Suprapubic skin (tissue), 4 donors: ENCODE measurements around the gene ZFYVE28. TPM values are rescaled to one million over a fixed set of nuclear protein-coding genes. Genes with fewer than 3 reads are reported as not detected.

Experiments used
- DNase-seq, 2 donors: peaks; one replicate each; pipeline ENCODE4 v3.0.0-alpha.2; 2019; ENCODE audit warnings: low spot score in 2 of 2
- H3K27ac ChIP-seq: fragments of 200-600 bp; sonication (generic); one replicate; pipeline ENCODE4 v1.5.1; 2019
- H3K27me3 ChIP-seq: fragments of 200-600 bp; sonication (generic); one replicate; pipeline ENCODE4 v1.5.1; 2019
- H3K36me3 ChIP-seq: fragments of 200-600 bp; sonication (generic); one replicate; pipeline ENCODE4 v1.5.1; 2019
- H3K4me1 ChIP-seq: fragments of 200-600 bp; sonication (generic); one replicate; pipeline ENCODE4 v1.5.1; 2019
- H3K4me3 ChIP-seq: fragments of 200-600 bp; sonication (generic); one replicate; pipeline ENCODE4 v1.5.1; 2019; ENCODE audit warnings: mild to moderate bottlenecking
- H3K9me3 ChIP-seq: fragments of 200-600 bp; sonication (generic); one replicate; pipeline ENCODE4 v1.5.1; 2019
- CTCF ChIP-seq, 2 donors: fragments of 200-600 bp in 1 of 2; fragments of 450-650 bp in 1 of 2; sonication (generic) in 1 of 2; IDR thresholded peaks; one replicate each; pipeline ENCODE4 v1.5.1; 2016 to 2019; ENCODE audit warnings: antibody characterized with exemption in 2 of 2, mild to moderate bottlenecking in 1 of 2, moderate library complexity in 1 of 2
- EP300 ChIP-seq: sonication (generic); formaldehyde crosslinking; IDR thresholded peaks from one replicate; pipeline ENCODE4 v1.6.1; 2017; ENCODE audit warnings: antibody characterized with exemption
- POLR2A ChIP-seq, 2 donors: fragments of 450-650 bp; IDR thresholded peaks; one replicate each; pipeline ENCODE4 v1.6.1; 2017; ENCODE audit warnings: antibody characterized with exemption in 2 of 2, mild to moderate bottlenecking in 2 of 2, moderate library complexity in 2 of 2
- POLR2AphosphoS5 ChIP-seq, 3 donors: sonication (generic); formaldehyde crosslinking; IDR thresholded peaks; one replicate each; pipeline ENCODE4 v1.6.1; 2017; ENCODE audit warnings: antibody characterized with exemption in 3 of 3
- WGBS: methylation state at CpG from one replicate; pipeline ENCODE4 v1.1.5; 2018; 5-methylcytosine and 5-hydroxymethylcytosine counted together
- total RNA-seq, 4 donors: library from RNA; depleted of rRNA; stranded (reverse); fragments of >200 nt; gene quantifications; one replicate each; pipeline ENCODE4 v1.1.0, GENCODE V29; 2016

ZFYVE28 gene
- total RNA-seq, 4 donors from 2014 or later, result 7.6 to 21.3 (median 9.9) TPM

GRCh38 chr4:2419814-2420213 lies 1.4 kb upstream of the ZFYVE28 start:
- no peaks in the 10 kb centered on the region for H3K36me3 ChIP-seq
- H3K9me3 ChIP-seq, result no peaks in the 10 kb centered on the region
- WGBS, result 65% methylated on average over 9 of the region's 9 CpGs
- H3K27ac ChIP-seq, result no peak overlapping the region
- H3K4me3 ChIP-seq, result no peak overlapping the region
- DNase-seq, result no peak
- H3K27me3 ChIP-seq, result peaks cover 26% of the 10 kb centered on the region
- TF ChIP-seq POLR2AphosphoS5 (IDR thresholded peaks at IDR 0.05) (no peak), EP300 (no peak), POLR2A (IDR thresholded peaks at IDR 0.05) (no peak), CTCF (IDR thresholded peaks at IDR 0.05) (no peak)
- peaks cover 30% of the 10 kb centered on the region for H3K4me1 ChIP-seq

- peaks cover 35% of the 10 kb centered on the region for H3K4me1 ChIP-seq
- TF ChIP-seq POLR2AphosphoS5 (IDR thresholded peaks at IDR 0.05) (peak in 2 of 3 donors; percentile 51 to 74), EP300 (no peak), POLR2A (IDR thresholded peaks at IDR 0.05) (no peak)
- H3K27me3 ChIP-seq, result peaks cover 26% of the 10 kb centered on the region
- peak within 1 kb of the TSS; percentile 43 for H3K27ac ChIP-seq
- DNase-seq, result peak; percentile 98
- WGBS, result under 1% methylated on average over 37 of the region's 94 CpGs
- H3K4me3 ChIP-seq, result peak within 1 kb of the TSS; percentile 71
- no peaks in the 10 kb centered on the region for H3K9me3 ChIP-seq
- H3K36me3 ChIP-seq, result no peaks in the 10 kb centered on the region
Measured at GRCh38 chr4:2418650-2419571, 466 bp upstream of the ZFYVE28 start, which contains the start of gene CFAP99. Gene CFAP99 (plus strand): TSS chr4:2418955.

GRCh38 chr4:2417226-2417764 lies 1.1 kb downstream of the ZFYVE28 start:
- DNase-seq, result no peak
- Histone ChIP-seq H3K36me3 (no peaks in the 10 kb centered on the region), H3K4me1 (peaks cover 51% of the 10 kb centered on the region), H3K27me3 (peaks cover 26% of the 10 kb centered on the region), H3K9me3 (no peaks in the 10 kb centered on the region), H3K4me3 (peak overlapping the region; percentile 71), H3K27ac (peak overlapping the region; percentile 65)
- TF ChIP-seq EP300 (no peak), POLR2AphosphoS5 (IDR thresholded peaks at IDR 0.05) (no peak), CTCF (IDR thresholded peaks at IDR 0.05) (no peak), POLR2A (IDR thresholded peaks at IDR 0.05) (no peak)
- 2% methylated on average over 9 of the region's 61 CpGs for WGBS

- Histone ChIP-seq H3K4me1 (peaks cover 57% of the 10 kb centered on the region), H3K9me3 (no peaks in the 10 kb centered on the region), H3K27ac (peak overlapping the region; percentile 65), H3K4me3 (peak overlapping the region; percentile 71), H3K36me3 (no peaks in the 10 kb centered on the region), H3K27me3 (peaks cover 23% of the 10 kb centered on the region)
- TF ChIP-seq POLR2A (IDR thresholded peaks at IDR 0.05) (no peak), CTCF (IDR thresholded peaks at IDR 0.05) (no peak), POLR2AphosphoS5 (IDR thresholded peaks at IDR 0.05) (no peak), EP300 (no peak)
- no peak for DNase-seq
- WGBS, result 9% methylated on average over 30 of the region's 55 CpGs
Measured at GRCh38 chr4:2416564-2417225, 1.8 kb downstream of the ZFYVE28 start.

GRCh38 chr4:2415881-2416563 lies 2.4 kb downstream of the ZFYVE28 start:
- Histone ChIP-seq H3K27me3 (peaks cover 19% of the 10 kb centered on the region), H3K9me3 (no peaks in the 10 kb centered on the region), H3K4me3 (peak overlapping the region; percentile 71), H3K36me3 (no peaks in the 10 kb centered on the region), H3K27ac (peak overlapping the region; percentile 65), H3K4me1 (peaks cover 63% of the 10 kb centered on the region)
- 69% methylated on average over 16 of the region's 17 CpGs for WGBS
- TF ChIP-seq CTCF (IDR thresholded peaks at IDR 0.05) (no peak), POLR2AphosphoS5 (IDR thresholded peaks at IDR 0.05) (no peak), EP300 (no peak), POLR2A (IDR thresholded peaks at IDR 0.05) (no peak)
- DNase-seq, result no peak
